BLaER1 treated with 17β-estradiol and CSF1 and Interleukin-3, amounts not matched to agents 10 nM and 100 nM (cell line): Measurements from ENCODE around the gene TTLL3.
A peak's percentile ranks its signal among the peaks of the same experiment; 100 is the strongest.
"Not testable (repeated sequence)": the region's sequence is repeated elsewhere in the genome, so short reads cannot be mapped to it uniquely, and the experiment has no call there.

ENCODE experiments used
- H3K27ac ChIP-seq, 11 experiments: shearing (Covaris generic); formaldehyde crosslinking; 2 replicates each; pipeline ENCODE4 v1.8.1; 2022
- H3K27me3 ChIP-seq, 11 experiments: shearing (Covaris generic); formaldehyde crosslinking; 2 replicates each; pipeline ENCODE4 v1.8.1; 2022
- H3K36me3 ChIP-seq, 11 experiments: shearing (Covaris generic); formaldehyde crosslinking; 2 replicates each; pipeline ENCODE4 v1.8.1; 2022
- H3K4me1 ChIP-seq, 10 experiments: shearing (Covaris generic); formaldehyde crosslinking; 2 replicates each; pipeline ENCODE4 v1.8.1; 2022
- H3K4me2 ChIP-seq, 11 experiments: shearing (Covaris generic); formaldehyde crosslinking; 2 replicates each; pipeline ENCODE4 v1.8.1; 2022
- H3K4me3 ChIP-seq, 10 experiments: shearing (Covaris generic); formaldehyde crosslinking; 2 replicates each; pipeline ENCODE4 v1.8.1; 2022
- H3K9ac ChIP-seq, 11 experiments: shearing (Covaris generic); formaldehyde crosslinking; 2 replicates each; pipeline ENCODE4 v1.8.1; 2022
- H3K9me3 ChIP-seq, 11 experiments: shearing (Covaris generic); formaldehyde crosslinking; replicated peaks in 1 of 11; 2 replicates each; pipeline ENCODE4 v1.8.1; 2022
- H4K20me1 ChIP-seq, 11 experiments: shearing (Covaris generic); formaldehyde crosslinking; 2 replicates each; pipeline ENCODE4 v1.8.1; 2022
- Cebpa-rat ChIP-seq, 11 experiments: shearing (Covaris generic); IDR thresholded peaks; 2 replicates each; pipeline ENCODE4 v1.8.1; 2022

TTLL3 gene

DNA sequence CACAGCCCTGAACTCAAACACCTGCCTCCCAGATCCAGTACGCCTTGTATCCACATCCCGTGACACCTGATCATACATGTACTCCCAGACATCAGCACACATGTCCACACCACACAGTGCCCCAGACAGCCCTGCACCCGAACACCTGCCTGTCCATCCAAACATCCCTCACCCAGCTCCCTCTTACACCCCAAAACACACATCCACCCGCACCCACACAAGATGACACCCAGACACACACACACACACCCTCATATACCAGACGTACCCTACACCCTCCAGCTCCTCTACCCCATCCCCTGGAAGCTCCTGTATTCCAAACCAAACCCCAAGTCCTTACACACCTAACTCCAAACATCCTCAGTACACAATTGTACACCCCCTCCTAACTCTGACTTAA, 41.0 kb upstream of the TTLL3 start:
- Histone ChIP-seq H3K4me3 (peak overlapping the region in 2 of 10 experiments; percentile 37 to 49; a peak in 2 of 20 replicates), H3K9ac (peak overlapping the region in 4 of 11 experiments; percentile 6 to 62 (median 15); a peak in 2 of 22 replicates), H4K20me1 (peaks cover 0 to 25% (median 0%) of the 10 kb centered on the region in 11 experiments; a peak in 5 of 22 replicates), H3K27ac (no peak overlapping the region), H3K36me3 (no peaks in the 10 kb centered on the region), H3K4me2 (peak overlapping the region in 3 of 11 experiments; percentile 70 to 90 (median 80); a peak in 6 of 22 replicates), H3K9me3 (no peaks in the 10 kb centered on the region), H3K27me3 (peaks cover 22 to 42% (median 30%) of the 10 kb centered on the region in 11 experiments), H3K4me1 (peaks cover 6 to 48% (median 10%) of the 10 kb centered on the region in 10 experiments; a peak in 15 of 20 replicates)
- no peak for TF ChIP-seq Cebpa-rat (IDR thresholded peaks at IDR 0.05)

DNA sequence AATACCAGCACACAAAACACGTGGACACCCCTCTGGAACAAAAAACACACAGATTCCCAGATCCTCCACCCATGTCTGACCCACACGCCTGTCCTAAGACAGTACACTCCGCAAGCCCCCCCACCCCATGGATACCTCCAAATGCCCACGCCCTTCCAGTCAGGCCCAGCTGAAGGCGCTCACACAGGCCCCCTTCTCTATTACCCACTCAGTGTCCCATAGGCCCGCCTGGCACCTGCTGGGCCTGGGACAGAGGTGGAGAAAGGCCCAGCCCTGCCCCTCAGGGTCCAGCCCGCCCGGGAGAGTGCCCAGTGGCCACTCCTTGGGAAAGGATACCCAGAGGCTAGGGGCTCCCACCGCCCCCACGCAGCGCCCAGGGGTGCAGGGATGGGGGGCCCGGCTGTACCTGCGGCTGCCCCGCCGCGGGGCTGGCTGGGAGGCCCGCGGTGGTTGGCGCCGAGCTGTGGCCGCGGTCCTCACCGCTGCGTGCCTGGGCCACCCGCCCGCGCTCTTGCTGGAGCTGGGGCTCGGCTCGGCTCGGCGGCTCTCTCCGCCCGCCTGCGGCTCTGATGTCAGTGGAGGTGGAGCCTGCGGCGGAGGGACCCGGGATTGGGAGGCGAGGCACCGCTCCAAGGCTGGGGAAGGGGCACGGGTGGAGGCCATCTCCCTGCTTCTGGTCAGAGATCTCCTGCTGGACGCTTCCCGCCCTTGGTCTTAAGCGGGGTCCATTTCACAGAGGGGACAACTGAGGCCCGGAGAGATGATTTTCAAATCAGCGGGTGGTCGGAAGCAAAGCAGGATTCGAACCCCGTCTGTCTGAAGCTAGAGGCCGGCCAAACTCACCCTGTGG, 40.4 kb upstream of the TTLL3 start, which contains the start of gene CAMK1:
CAMK1 (minus strand) TSS at position 522 of the 850 bp plus-strand sequence. CDS start 2,198 bp downstream, outside the sequence.
- Histone ChIP-seq H3K4me3 (peak within 1 kb of the TSS in 3 of 10 experiments; percentile 37 to 49 (median 37); a peak in 6 of 20 replicates), H3K4me2 (peak within 1 kb of the TSS; percentile 41 to 90 (median 58); a peak in 20 of 22 replicates), H3K9ac (peak within 1 kb of the TSS in 4 of 11 experiments; percentile 6 to 62 (median 15); a peak in 3 of 22 replicates), H3K36me3 (no peaks in the 10 kb centered on the region), H3K27ac (no peak within 1 kb of the TSS), H3K27me3 (peaks cover 22 to 42% (median 30%) of the 10 kb centered on the region in 11 experiments), H3K9me3 (no peaks in the 10 kb centered on the region), H3K4me1 (peaks cover 6 to 48% (median 10%) of the 10 kb centered on the region in 10 experiments; a peak in 15 of 20 replicates), H4K20me1 (peaks cover 0 to 25% (median 0%) of the 10 kb centered on the region in 11 experiments; a peak in 5 of 22 replicates)
- TF ChIP-seq Cebpa-rat (IDR thresholded peaks at IDR 0.05), result no peak

DNA sequence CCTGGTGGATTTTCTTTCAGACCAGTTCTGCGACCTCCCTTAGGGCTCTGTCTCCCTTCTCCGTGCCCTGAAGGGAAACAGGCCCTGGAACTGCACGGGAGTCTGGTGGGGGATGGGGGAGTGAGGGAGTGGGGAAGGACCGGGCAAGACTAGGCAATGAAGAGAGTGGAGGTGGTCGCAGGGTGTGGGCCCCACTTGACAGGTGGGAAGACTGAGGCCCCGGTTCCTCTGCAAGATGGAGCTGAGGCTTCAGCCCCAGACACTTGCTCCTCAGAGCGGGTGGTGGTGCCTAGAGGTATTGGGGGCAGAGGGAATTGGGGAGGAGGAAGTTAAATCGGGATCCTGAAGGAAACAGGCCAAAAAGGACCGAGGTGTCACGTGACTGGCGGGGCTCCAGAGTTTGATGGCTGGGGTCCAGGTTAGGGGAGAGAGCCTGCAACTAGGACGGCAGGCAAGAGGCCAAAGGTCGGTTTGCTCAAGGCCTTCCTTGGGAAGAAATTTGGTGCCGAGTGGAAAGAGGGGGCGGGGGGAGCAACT, 39.7 kb upstream of the TTLL3 start:
- Histone ChIP-seq H3K4me2 (peak overlapping the region in 5 of 11 experiments; percentile 51 to 90 (median 70); a peak in 6 of 22 replicates), H3K9ac (no peak overlapping the region), H3K4me1 (peaks cover 6 to 48% (median 10%) of the 10 kb centered on the region in 10 experiments; a peak in 15 of 20 replicates), H3K9me3 (no peaks in the 10 kb centered on the region), H3K27me3 (peaks cover 22 to 44% (median 30%) of the 10 kb centered on the region in 11 experiments), H3K27ac (no peak overlapping the region), H4K20me1 (peaks cover 0 to 25% (median 0%) of the 10 kb centered on the region in 11 experiments; a peak in 5 of 22 replicates), H3K4me3 (0 out of 20 replicates have a peak overlapping the region, but pooled peaks of 1 of the 10 experiments have one; percentile 37), H3K36me3 (no peaks in the 10 kb centered on the region)
- TF ChIP-seq Cebpa-rat (IDR thresholded peaks at IDR 0.05), result no peak

DNA sequence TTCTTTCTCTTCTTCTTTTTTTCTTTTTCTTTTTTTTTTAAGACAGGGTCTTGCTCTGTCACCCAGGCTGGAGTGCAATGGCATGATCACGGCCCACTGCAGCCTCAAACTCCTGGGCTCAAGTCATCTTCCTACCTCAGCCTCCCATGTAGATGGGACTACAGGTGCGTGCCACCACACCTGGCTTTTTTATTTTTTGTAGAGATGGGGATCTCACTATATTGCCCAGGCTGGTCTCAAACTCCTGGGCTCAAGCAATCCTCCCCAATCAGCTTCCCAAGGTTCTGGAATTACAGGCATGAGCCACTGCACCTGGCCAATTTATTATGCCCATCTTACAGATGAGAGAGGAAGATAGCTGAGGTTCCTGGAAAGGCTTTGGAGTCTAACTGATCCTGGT, 39.1 kb upstream of the TTLL3 start:
- H3K9ac ChIP-seq, H3K4me2 ChIP-seq, H3K27ac ChIP-seq, H3K36me3 ChIP-seq, H3K4me3 ChIP-seq, H3K9me3 ChIP-seq: not testable (repeated sequence)
- peaks cover 22 to 50% (median 31%) of the 10 kb centered on the region in 11 experiments for H3K27me3 ChIP-seq
- H3K4me1 ChIP-seq, result peaks cover 6 to 44% (median 10%) of the 10 kb centered on the region in 10 experiments; a peak in 15 of 20 replicates
- H4K20me1 ChIP-seq, result peaks cover 0 to 25% (median 0%) of the 10 kb centered on the region in 11 experiments; a peak in 5 of 22 replicates

DNA sequence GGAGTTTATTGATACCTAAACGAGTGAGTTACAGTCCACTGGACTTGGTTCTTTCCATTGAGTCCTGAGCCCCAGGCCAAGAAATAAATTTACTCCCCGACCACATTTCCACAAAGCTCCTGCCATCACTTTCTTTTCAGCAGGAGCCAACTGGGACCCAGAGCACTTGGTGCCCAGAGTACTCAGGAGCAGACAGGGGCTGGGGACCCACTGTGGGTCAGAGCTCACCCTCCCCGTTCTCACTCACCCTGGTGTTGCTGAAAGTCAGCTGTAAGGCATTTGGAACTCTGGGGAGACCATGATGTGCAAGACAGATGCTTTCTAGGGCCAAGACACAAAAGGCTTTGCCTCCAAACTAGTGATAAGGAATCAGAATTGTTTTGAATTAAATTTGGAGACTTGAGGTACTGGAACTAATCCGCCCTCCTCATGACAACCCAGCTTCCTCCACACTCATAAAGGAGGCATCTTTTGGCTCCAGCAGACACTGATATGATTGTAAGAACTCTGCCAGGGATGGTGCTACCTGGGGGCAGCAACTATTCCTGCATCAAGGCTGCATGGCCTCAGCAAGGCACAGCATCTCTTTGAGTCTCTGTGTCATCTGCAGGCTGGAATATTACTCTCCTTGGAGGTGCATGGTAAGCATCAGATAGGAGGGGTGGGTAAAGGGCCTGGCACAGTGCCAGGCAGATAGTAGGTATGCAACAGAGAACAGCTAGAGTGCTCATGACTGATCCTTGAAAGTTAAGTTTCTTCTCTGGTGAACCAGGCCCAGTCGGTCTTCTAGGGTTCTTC, 33.0 kb upstream of the TTLL3 start:
- peaks cover 43 to 57% (median 51%) of the 10 kb centered on the region in 10 experiments for H3K4me1 ChIP-seq
- no peak overlapping the region for H3K27ac ChIP-seq
- H3K36me3 ChIP-seq, result peaks cover 0 to 8% (median 0%) of the 10 kb centered on the region in 11 experiments; a peak in 1 of 22 replicates
- peaks cover 0 to 33% (median 0%) of the 10 kb centered on the region in 11 experiments; a peak in 6 of 22 replicates for H3K27me3 ChIP-seq
- no peak overlapping the region for H3K9ac ChIP-seq
- peak overlapping the region; percentile 75 to 95 (median 90); a peak in 21 of 22 replicates for H3K4me2 ChIP-seq
- peaks cover 0 to 16% (median 0%) of the 10 kb centered on the region in 11 experiments; a peak in 6 of 22 replicates for H4K20me1 ChIP-seq
- H3K9me3 ChIP-seq, result no peaks in the 10 kb centered on the region
- no peak for TF ChIP-seq Cebpa-rat (IDR thresholded peaks at IDR 0.05)
- no peak overlapping the region; a peak in 1 of 20 replicates for H3K4me3 ChIP-seq

DNA sequence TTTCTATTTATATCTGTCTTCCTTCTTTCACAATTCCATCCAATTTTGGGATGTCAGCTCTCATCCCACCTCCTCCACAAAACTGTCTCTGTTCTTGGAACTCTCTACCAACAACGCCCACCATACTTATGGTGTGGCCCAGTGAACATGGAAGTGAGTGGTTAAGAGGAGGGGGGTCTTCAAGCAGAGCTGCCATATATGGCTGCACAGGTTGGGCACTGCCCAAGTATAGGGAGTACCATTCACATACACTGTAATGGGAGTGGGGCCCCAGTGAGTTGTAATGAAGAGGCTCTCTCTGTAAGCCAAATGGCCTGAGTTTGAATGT, 32.4 kb upstream of the TTLL3 start:
- Histone ChIP-seq H4K20me1 (peaks cover 0 to 16% (median 0%) of the 10 kb centered on the region in 11 experiments; a peak in 6 of 22 replicates), H3K9ac (no peak overlapping the region), H3K27me3 (peaks cover 0 to 33% (median 0%) of the 10 kb centered on the region in 11 experiments; a peak in 6 of 22 replicates), H3K9me3 (no peaks in the 10 kb centered on the region), H3K27ac (no peak overlapping the region), H3K4me3 (no peak overlapping the region), H3K36me3 (peaks cover 0 to 11% (median 0%) of the 10 kb centered on the region in 11 experiments; a peak in 1 of 22 replicates), H3K4me2 (peak overlapping the region; percentile 75 to 95 (median 90)), H3K4me1 (peaks cover 49 to 63% (median 57%) of the 10 kb centered on the region in 10 experiments)
- no peak for TF ChIP-seq Cebpa-rat (IDR thresholded peaks at IDR 0.05)

DNA sequence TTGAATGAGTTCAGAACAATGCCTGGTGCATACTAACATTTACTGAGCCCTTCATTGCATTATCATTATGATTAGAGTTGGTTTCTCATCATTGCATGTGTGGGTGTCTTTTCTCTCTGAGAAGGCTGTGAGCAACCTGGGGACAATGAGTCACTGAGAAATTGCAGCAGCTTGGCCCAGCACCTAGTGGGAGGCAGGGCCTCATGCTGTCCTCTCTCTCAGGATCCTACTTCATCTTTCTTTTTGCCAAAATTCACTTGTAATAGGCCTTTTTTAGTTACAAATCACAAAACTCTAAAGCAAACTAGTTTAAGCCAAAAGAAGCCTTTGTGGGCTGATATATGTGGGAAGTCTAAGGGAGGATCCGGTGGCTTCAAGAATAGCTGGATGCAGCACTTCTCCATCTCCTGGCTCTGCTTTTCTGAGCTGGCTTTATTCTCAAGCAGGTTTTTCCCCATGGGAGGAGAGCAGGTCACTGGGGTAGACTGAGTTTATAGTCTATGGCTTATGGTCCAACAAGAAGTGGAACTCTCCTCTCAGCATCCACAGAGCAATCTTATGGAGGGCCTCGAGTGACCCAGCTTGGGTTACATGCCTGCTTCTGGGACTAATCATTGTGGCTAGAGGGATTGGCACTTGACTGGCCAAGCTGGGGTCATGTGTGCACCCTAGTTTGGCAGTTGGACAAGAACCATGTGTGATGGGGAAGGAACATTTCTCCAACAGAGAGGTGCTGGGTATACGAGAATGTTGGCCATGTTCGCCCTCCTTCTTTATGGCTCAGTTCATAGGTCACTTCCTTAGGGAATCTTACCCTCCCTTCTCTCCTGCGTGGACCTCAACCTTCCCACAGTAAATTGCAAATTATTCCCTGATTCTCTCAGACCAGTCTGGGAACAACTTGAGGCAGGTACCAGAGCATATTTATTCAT, 31.7 kb upstream of the TTLL3 start:
- Histone ChIP-seq H3K4me1 (peaks cover 52 to 68% (median 59%) of the 10 kb centered on the region in 10 experiments), H3K4me3 (peak overlapping the region in 1 of 10 experiments; percentile 31; a peak in 1 of 20 replicates), H4K20me1 (peaks cover 0 to 16% (median 0%) of the 10 kb centered on the region in 11 experiments; a peak in 6 of 22 replicates), H3K27ac (peak overlapping the region in 5 of 11 experiments; percentile 84 to 95 (median 87); a peak in 4 of 22 replicates), H3K9ac (peak overlapping the region in 1 of 11 experiments; percentile 80; a peak in 1 of 22 replicates), H3K4me2 (peak overlapping the region; percentile 75 to 95 (median 90)), H3K27me3 (peaks cover 0 to 33% (median 0%) of the 10 kb centered on the region in 11 experiments; a peak in 6 of 22 replicates), H3K36me3 (peaks cover 0 to 13% (median 0%) of the 10 kb centered on the region in 11 experiments; a peak in 4 of 22 replicates), H3K9me3 (no peaks in the 10 kb centered on the region)
- TF ChIP-seq Cebpa-rat (IDR thresholded peaks at IDR 0.05), result no peak
